Sigmoid colon (tissue), 4 donors: ENCODE results near the gene NBAS.

ENCODE experiments used
- CTCF ChIP-seq, 4 experiments: fragments of 450-650 bp in 3 of 4; fragments of 200-600 bp in 1 of 4; IDR thresholded peaks; one replicate each; pipeline ENCODE4 v1.5.1; 2016 to 2019; ENCODE audit warnings: antibody characterized with exemption in 4 of 4, mild to moderate bottlenecking in 3 of 4, moderate library complexity in 2 of 4
- POLR2AphosphoS5 ChIP-seq, 4 donors: sonication (generic); formaldehyde crosslinking; IDR thresholded peaks; one replicate each; pipeline ENCODE4 v1.6.1; 2017; ENCODE audit warnings: antibody characterized with exemption in 4 of 4

GRCh38 chr2:15517793-15518192, 43.3 kb downstream of the NBAS start:
- TF ChIP-seq CTCF (IDR thresholded peaks at IDR 0.05) (no peak), POLR2AphosphoS5 (IDR thresholded peaks at IDR 0.05) (no peak)
